ENCODE data around the gene PREP.

GRCh38 chr6:105437236-105437635 is 34.4 kb upstream of the PREP start:
- no peak for TF ChIP-seq CTCF (IDR thresholded peaks at IDR 0.05; ENCODE audit: insufficient read depth, low read length, poor library complexity, severe bottlenecking)
- TF ChIP-seq EZH2phosphoT487 (conservative IDR thresholded peaks at IDR 0.05; ENCODE audit: low read length) = no peak
